Esophagus mucosa (tissue), 1 donor: ENCODE results near the gene ADGRL3. TPM values are rescaled to one million over a fixed set of nuclear protein-coding genes. Genes with fewer than 3 reads are reported as not detected.
A peak's percentile ranks its signal among the peaks of the same experiment; 100 is the strongest.
"Not testable (repeated sequence)": the region's sequence is repeated elsewhere in the genome, so short reads cannot be mapped to it uniquely, and the experiment has no call there.

Experiments used
- ATAC-seq: fragments of 200-7000 bp; cut with Tn5 transposase; one replicate; pipeline ENCODE4 v1.9.1; 2020
- total RNA-seq: library from RNA; stranded (reverse); gene quantifications from one replicate; pipeline ENCODE4 v1.2.4, GENCODE V29; 2023
- donor health status: DM: yes; HTN: yes; CAD: no.

Gene ADGRL3
- total RNA-seq, 1 donor from 2014 or later: 4.1 TPM

GRCh38 chr4:61556277-61556676 lies 356.2 kb downstream of the ADGRL3 start:
- no peak for ATAC-seq

GRCh38 chr4:61559396-61559795 lies 359.3 kb downstream of the ADGRL3 start:
- ATAC-seq: no peak

- ATAC-seq: no peak
Measured at GRCh38 chr4:61561028-61561427, 360.9 kb downstream of the ADGRL3 start.

GRCh38 chr4:61571761-61572559 lies 371.8 kb downstream of the ADGRL3 start:
- ATAC-seq: no peak

GRCh38 chr4:61575796-61576195 lies 375.7 kb downstream of the ADGRL3 start:
- no peak for ATAC-seq

- no peak for ATAC-seq
Measured at GRCh38 chr4:61579786-61580185, 379.7 kb downstream of the ADGRL3 start.

- ATAC-seq: no peak
Measured at GRCh38 chr4:61580721-61581377, 380.7 kb downstream of the ADGRL3 start.

GRCh38 chr4:61583696-61584095 lies 383.6 kb downstream of the ADGRL3 start:
- ATAC-seq: peak; percentile 33

GRCh38 chr4:61588621-61589402 lies 388.7 kb downstream of the ADGRL3 start:
- no peak for ATAC-seq

GRCh38 chr4:61590881-61591280 lies 390.8 kb downstream of the ADGRL3 start:
- no peak for ATAC-seq

- ATAC-seq: no peak
Measured at GRCh38 chr4:61596606-61597340, 396.6 kb downstream of the ADGRL3 start.

- ATAC-seq: no peak
Measured at GRCh38 chr4:61603086-61603485, 403.0 kb downstream of the ADGRL3 start.

GRCh38 chr4:61604054-61604453 lies 403.9 kb downstream of the ADGRL3 start:
- no peak for ATAC-seq

GRCh38 chr4:61605984-61606383 lies 405.9 kb downstream of the ADGRL3 start:
- no peak for ATAC-seq

GRCh38 chr4:61614231-61614630 lies 414.1 kb downstream of the ADGRL3 start:
- ATAC-seq: no peak

GRCh38 chr4:61619528-61619927 lies 419.4 kb downstream of the ADGRL3 start:
- no peak for ATAC-seq

- no peak for ATAC-seq
Measured at GRCh38 chr4:61628282-61628681, 428.2 kb downstream of the ADGRL3 start.

GRCh38 chr4:61628727-61629126 lies 428.6 kb downstream of the ADGRL3 start:
- no peak for ATAC-seq

GRCh38 chr4:61630548-61630947 lies 430.4 kb downstream of the ADGRL3 start:
- ATAC-seq: no peak

GRCh38 chr4:61638591-61638990 lies 438.5 kb downstream of the ADGRL3 start:
- no peak for ATAC-seq

GRCh38 chr4:61646746-61647350 lies 446.7 kb downstream of the ADGRL3 start:
- ATAC-seq: not testable (repeated sequence)

GRCh38 chr4:61648264-61648663 lies 448.1 kb downstream of the ADGRL3 start:
- ATAC-seq: no peak
